SK-N-SH treated with all-trans-retinoic acid at 6 μM for 48 hours (cell line): ENCODE measurements around the gene PRR5L.

ENCODE experiments used
- CSRNP3 ChIP-seq: fragments of 250-450 bp; sonication (Bioruptor Pico); IDR thresholded peaks from 2 replicates; pipeline ENCODE4 v1.5.1; 2021; ENCODE audit warnings: mild to moderate bottlenecking, moderate library complexity
- ESRRG ChIP-seq: fragments of 250-450 bp; sonication (Bioruptor Pico); IDR thresholded peaks from 2 replicates; pipeline ENCODE4 v1.6.1; 2021; ENCODE audit warnings: mild to moderate bottlenecking
- GLIS3 ChIP-seq: fragments of 250-450 bp; sonication (Bioruptor Pico); IDR thresholded peaks from 2 replicates; pipeline ENCODE4 v1.5.0; 2020; ENCODE audit warnings: mild to moderate bottlenecking, moderate library complexity
- OSR1 ChIP-seq: fragments of 250-450 bp; sonication (Bioruptor Pico); IDR thresholded peaks from 2 replicates; pipeline ENCODE4 v1.8.0; 2022; ENCODE audit warnings: moderate library complexity, mild to moderate bottlenecking, inconsistent platforms
- PATZ1 ChIP-seq: fragments of 250-450 bp; sonication (Bioruptor Pico); IDR thresholded peaks from 2 replicates; pipeline ENCODE4 v1.8.0; 2020; ENCODE audit warnings: mild to moderate bottlenecking, moderate library complexity, borderline replicate concordance
- POU6F1 ChIP-seq: fragments of 250-450 bp; sonication (Bioruptor Pico); IDR thresholded peaks from 2 replicates; pipeline ENCODE4 v1.8.0; 2021; ENCODE audit warnings: low read depth, mild to moderate bottlenecking, moderate library complexity, borderline replicate concordance
- RARB ChIP-seq: fragments of 250-450 bp; sonication (Bioruptor Pico); IDR thresholded peaks from 2 replicates; pipeline ENCODE4 v1.8.0; 2021; ENCODE audit warnings: mild to moderate bottlenecking, moderate library complexity
- TSHZ2 ChIP-seq: fragments of 250-450 bp; sonication (Bioruptor Pico); IDR thresholded peaks from 2 replicates; pipeline ENCODE4 v1.5.0; 2020; ENCODE audit warnings: mild to moderate bottlenecking, moderate library complexity
- ZFP3 ChIP-seq: fragments of 250-450 bp; sonication (Bioruptor Pico); IDR thresholded peaks from 2 replicates; pipeline ENCODE4 v1.5.0; 2020; ENCODE audit warnings: mild to moderate bottlenecking, moderate library complexity
- ZFP30 ChIP-seq: fragments of 450-650 bp; formaldehyde crosslinking; IDR thresholded peaks from 2 replicates; pipeline ENCODE4 v1.5.0; 2022; ENCODE audit warnings: mild to moderate bottlenecking, moderate library complexity
- ZNF70 ChIP-seq: fragments of 450-650 bp; formaldehyde crosslinking; IDR thresholded peaks from 2 replicates; pipeline ENCODE4 v1.5.0; 2020; ENCODE audit warnings: mild to moderate bottlenecking, moderate library complexity
- ZNF8 ChIP-seq: fragments of 450-650 bp; formaldehyde crosslinking; IDR thresholded peaks from 2 replicates; pipeline ENCODE4 v1.5.0; 2020; ENCODE audit warnings: mild to moderate bottlenecking, moderate library complexity

- TF ChIP-seq OSR1 (CRISPR knock-in tag) (no peak), ESRRG (CRISPR knock-in tag) (no peak), TSHZ2 (CRISPR knock-in tag) (no peak), RARB (no peak), ZFP3 (CRISPR knock-in tag) (no peak), CSRNP3 (CRISPR knock-in tag) (no peak), PATZ1 (CRISPR knock-in tag) (no peak), ZNF70 (CRISPR knock-in tag) (no peak), ZNF8 (no peak), ZFP30 (no peak), POU6F1 (CRISPR knock-in tag) (no peak), GLIS3 (CRISPR knock-in tag) (no peak)
Measured at GRCh38 chr11:36475192-36475591, 179.1 kb downstream of the PRR5L start.
